Myocyte (in vitro differentiated cells): Measurements from ENCODE around the gene TSPAN7. TPM values are rescaled to one million over a fixed set of nuclear protein-coding genes. Genes with fewer than 3 reads are reported as not detected.

ENCODE experiments used
- DNase-seq: peaks from one replicate; pipeline ENCODE4 v3.0.0-alpha.2; 2012; ENCODE audit warnings: low read depth
- total RNA-seq: library from RNA; depleted of rRNA; stranded (reverse); fragments of >200 nt; gene quantifications from 2 replicates; pipeline ENCODE4 v1.2.3, GENCODE V29; 2014

The TSPAN7 gene
- total RNA-seq, 1 donor from 2014 or later, result 34.6 TPM

- no peak for DNase-seq
Observed at GRCh38 chrX:38678821-38679220, 117.5 kb downstream of the TSPAN7 start.

DNA sequence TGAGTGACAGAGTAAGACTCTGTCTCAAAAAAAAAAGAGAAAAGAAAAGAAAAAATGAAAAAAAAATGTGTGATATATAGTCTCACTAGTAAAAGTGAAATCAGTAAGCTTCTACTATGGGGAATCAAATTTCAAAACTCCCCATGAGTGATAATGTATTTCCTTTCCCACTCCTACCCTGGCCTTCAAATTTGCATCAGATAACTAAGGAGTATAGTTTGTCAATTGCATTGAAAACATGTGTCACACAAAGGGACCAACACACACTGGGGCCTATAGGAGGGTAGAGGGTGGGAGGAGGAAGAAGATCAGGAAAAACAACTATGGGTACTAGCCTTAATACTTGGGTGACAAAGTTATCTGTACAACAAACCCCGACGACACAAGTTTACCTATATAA is 118.4 kb downstream of the TSPAN7 start:
- no peak for DNase-seq

GRCh38 chrX:38682095-38682494 is 120.8 kb downstream of the TSPAN7 start:
- DNase-seq, result no peak

- DNase-seq, result no peak
Observed at GRCh38 chrX:38692961-38693360, 131.6 kb downstream of the TSPAN7 start.

DNA sequence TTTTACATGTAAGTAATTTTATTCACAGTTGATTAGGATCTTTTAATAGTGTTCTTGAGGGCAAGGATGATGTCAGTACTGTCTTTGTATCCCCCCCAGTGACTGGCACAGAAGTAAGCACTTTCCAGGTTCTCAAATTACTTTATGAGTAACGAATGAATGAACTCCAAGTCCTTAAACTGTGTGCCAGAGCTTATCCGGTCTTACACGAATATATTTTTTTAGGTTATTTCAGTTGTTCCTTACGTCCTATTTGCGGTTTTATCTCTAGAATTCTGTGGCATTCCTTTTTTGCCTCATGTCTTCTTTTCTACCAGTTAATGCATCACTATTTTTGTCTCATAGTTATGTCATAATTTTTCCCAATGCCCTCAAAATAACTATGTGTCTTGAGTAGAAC is 133.1 kb downstream of the TSPAN7 start:
- DNase-seq, result peak; percentile 47

- no peak for DNase-seq
Observed at GRCh38 chrX:38697461-38697860, 136.1 kb downstream of the TSPAN7 start.

DNA sequence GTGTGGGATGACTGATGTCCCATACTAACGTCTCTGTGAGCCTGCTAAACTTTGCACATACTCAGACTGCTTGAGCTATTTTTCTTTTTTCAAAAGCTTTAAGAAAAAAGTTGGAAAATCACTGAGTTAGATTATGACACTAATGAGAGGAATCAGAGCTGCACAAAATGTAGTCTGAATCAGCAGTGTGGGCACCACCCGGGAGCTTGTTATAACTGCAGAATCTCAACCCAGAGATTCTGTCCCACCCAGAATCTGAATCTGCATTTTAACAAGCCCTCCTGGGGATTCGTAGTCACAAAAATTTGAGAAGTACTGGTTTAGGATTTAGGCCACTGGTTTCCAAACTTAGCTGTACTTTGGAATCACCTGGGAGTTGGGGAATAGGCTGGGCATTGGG is 137.8 kb downstream of the TSPAN7 start:
- DNase-seq, result no peak

DNA sequence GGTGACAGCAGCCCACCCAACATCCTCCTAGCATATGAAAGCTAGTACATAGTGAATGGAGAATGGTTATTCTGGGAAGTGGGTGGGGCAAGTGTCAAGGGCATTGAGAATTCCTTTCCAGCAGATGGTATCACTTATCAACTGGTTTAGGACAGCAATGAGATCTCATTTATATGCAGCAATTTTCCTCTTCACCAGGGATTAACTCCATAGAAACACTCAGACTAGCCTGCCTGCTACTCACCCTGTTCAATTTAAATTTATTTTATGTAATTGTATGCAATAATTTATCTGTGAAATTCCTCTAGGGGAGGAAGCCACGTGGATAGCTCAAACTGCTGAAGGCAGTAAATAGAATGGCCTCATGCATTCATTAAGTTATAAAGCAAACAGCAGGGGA is 138.4 kb downstream of the TSPAN7 start:
- peak; percentile 71 for DNase-seq

- DNase-seq, result peak; percentile 40
Observed at GRCh38 chrX:38701073-38701472, 139.7 kb downstream of the TSPAN7 start.

DNA sequence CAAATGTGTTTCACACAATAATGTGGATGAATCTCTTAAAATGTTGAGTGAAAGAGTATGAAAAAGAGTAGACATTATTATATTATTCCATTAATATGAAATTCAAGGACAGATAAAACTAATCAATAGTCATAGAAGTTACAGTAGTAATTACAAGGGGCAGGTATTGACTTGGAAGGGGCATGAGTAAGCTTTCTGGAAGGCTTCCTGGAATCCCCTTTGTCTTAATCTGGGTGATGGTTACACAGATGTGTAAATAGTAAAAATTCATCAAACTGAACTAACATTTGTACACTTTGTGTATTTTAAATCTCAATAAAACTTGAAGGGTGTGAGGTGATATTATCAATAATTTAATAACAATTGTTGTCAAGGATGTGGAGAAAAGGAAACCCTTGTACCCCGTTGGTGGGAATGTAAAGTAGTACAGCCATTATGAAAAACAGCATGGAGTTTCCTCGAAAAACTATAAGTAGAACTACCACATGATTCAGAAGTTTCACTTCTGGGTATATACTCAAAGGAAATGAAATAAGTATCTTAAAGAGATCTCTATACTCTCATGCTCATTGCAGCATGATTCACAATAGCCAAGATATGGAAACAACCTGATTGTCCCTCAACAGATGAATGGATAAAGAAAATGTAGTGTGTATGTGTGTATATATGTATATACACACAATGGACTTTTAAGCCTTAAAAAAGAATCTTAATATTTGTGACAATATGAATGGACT is 143.0 kb downstream of the TSPAN7 start:
- no peak for DNase-seq

DNA sequence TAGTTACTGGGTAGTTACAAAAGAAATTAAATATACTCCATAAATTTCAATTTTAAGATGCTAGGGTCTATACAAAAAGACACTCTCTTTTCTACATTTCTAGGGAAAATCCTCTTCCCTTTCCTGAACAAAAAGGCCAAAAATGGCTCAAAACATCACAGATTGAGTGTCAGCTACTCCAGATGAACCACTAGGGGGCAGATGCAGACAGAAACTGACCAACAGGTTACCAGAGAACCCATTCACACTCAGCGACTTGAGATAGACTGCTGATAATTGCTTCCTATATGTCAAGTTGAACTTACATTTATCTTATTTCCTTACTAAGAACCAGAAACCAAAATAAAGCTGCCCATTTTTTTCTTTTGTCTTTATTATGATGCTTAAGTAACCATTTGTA is 156.5 kb downstream of the TSPAN7 start:
- no peak for DNase-seq

DNA sequence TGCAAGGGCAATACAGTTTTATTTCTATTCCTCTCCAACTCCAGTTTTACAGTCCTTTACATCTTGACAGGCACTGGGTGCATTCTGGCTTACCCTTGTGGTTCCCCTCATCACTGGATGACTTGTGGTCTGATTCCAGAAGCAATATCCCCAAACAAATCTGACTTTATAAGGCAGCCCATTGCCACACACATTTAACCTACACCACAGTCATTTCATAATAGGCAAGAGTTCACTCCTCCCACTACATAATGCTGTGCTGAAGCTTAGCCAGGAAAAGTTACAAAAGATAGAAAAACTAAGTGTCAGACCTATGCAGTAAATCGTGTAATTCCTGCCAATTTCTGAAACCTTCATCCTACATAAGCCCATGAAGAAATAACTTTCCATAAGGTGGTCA is 157.0 kb downstream of the TSPAN7 start:
- no peak for DNase-seq

DNA sequence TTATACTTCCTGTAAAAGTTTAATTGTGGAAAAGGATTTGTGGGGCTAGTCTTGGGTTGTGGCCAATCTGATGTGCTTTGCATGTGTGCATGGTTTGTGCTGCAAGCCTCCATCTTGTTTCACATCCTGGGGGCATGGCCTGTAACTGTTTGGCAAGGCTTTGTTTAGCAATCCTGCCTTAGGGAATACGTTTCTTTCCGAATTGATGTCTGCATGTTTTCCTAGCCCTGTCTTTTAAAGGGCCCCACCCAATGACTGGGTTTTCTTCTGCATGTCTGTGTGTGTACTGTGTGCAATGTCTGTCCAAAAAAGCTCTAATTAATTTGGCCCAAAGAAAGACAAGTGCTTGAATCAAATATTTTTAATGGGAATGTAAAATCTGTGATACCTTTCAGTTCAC is 165.3 kb downstream of the TSPAN7 start:
- DNase-seq, result no peak

GRCh38 chrX:38727668-38728067 is 166.3 kb downstream of the TSPAN7 start:
- DNase-seq, result no peak

- DNase-seq, result no peak
Observed at GRCh38 chrX:38732866-38733265, 171.5 kb downstream of the TSPAN7 start.

Other genes with a start within 250 kb of the TSPAN7 start
- gene RPGR, start 234.0 kb upstream of the TSPAN7 start, total RNA-seq, result 6.7 and 8.8 TPM in 2 replicates
- gene OTC, start 208.9 kb upstream of the TSPAN7 start, total RNA-seq, result not detected in 2 replicates
- gene MID1IP1, start 239.9 kb downstream of the TSPAN7 start, total RNA-seq, result 90.0 and 148 TPM in 2 replicates